HepG2 (cell line): ENCODE data around the gene B4GALT2. TPM values are rescaled to one million over a fixed set of nuclear protein-coding genes. Genes with fewer than 3 reads are reported as not detected.

Experiments
- DBP ChIP-seq: sonication (generic); formaldehyde crosslinking; IDR thresholded peaks from 2 replicates; pipeline ENCODE4 v1.4.0; 2020; ENCODE audit warnings: missing genetic modification reagents; ENCODE audit errors: not compliant biosample characterization
- FOXA1 ChIP-seq, 2 experiments: fragments of 450-650 bp in 1 of 2; sonication (generic) in 1 of 2; formaldehyde crosslinking in 1 of 2; IDR thresholded peaks; 2 replicates each; pipeline versions ENCODE4 v1.4.0 to v1.6.1; 2016 to 2020; ENCODE audit warnings: missing genetic modification reagents in 1 of 2
- JARID2 ChIP-seq: sonication (generic); formaldehyde crosslinking; IDR thresholded peaks from 2 replicates; pipeline ENCODE4 v1.8.1; 2023; ENCODE audit warnings: missing genetic modification reagents, inconsistent platforms; ENCODE audit not compliant: insufficient replicate concordance
- MED13 ChIP-seq: sonication (generic); formaldehyde crosslinking; IDR thresholded peaks from 2 replicates; pipeline ENCODE4 v1.5.0; 2020; ENCODE audit warnings: missing genetic modification reagents
- PRDM10 ChIP-seq: sonication (generic); formaldehyde crosslinking; IDR thresholded peaks from 2 replicates; pipeline ENCODE4 v1.4.0; 2020; ENCODE audit warnings: low read depth, missing genetic modification reagents
- SATB2 ChIP-seq: sonication (generic); formaldehyde crosslinking; IDR thresholded peaks from 2 replicates; pipeline ENCODE4 v1.5.0; 2020; ENCODE audit warnings: missing genetic modification reagents
- TRIM22 ChIP-seq: fragments of 450-650 bp; IDR thresholded peaks from 2 replicates; pipeline ENCODE4 v1.6.1; 2017
- ZBTB3 ChIP-seq: sonication (generic); formaldehyde crosslinking; IDR thresholded peaks from 2 replicates; pipeline ENCODE4 v1.4.0; 2020; ENCODE audit warnings: low read depth, mild to moderate bottlenecking, moderate library complexity, missing genetic modification reagents, borderline replicate concordance
- ZBTB38 ChIP-seq: sonication (generic); formaldehyde crosslinking; IDR thresholded peaks from 2 replicates; pipeline ENCODE4 v1.5.1; 2020; ENCODE audit warnings: mild to moderate bottlenecking, missing genetic modification reagents
- ZNF484 ChIP-seq: sonication (generic); formaldehyde crosslinking; IDR thresholded peaks from 2 replicates; pipeline ENCODE4 v1.5.1; 2020; ENCODE audit warnings: mild to moderate bottlenecking, low read depth, missing genetic modification reagents, borderline replicate concordance
- ZNF672 ChIP-seq: sonication (generic); formaldehyde crosslinking; IDR thresholded peaks from 2 replicates; pipeline ENCODE4 v1.8.1; 2022; ENCODE audit warnings: missing genetic modification reagents
- ZNF687 ChIP-seq: sonication (generic); formaldehyde crosslinking; IDR thresholded peaks from 2 replicates; pipeline ENCODE4 v1.5.1; 2020; ENCODE audit warnings: mild to moderate bottlenecking, missing genetic modification reagents, moderate library complexity
- polyA plus RNA-seq, 8 experiments: library from polyadenylated mRNA; depleted of rRNA in 3 of 8; stranded (reverse) in 7 of 8; unstranded in 1 of 8; fragments of >200 nt; fragmentation: Illumina TruSeq in 4 of 8; extraction: Trizol in 4 of 8; gene quantifications; 2 replicates each; pipeline versions ENCODE4 v1.2.1 to v1.2.3, GENCODE V29; 2011 to 2016; ENCODE audit warnings: low read depth in 4 of 8, missing spikeins in 1 of 8, mixed read lengths in 1 of 8; ENCODE audit not compliant: insufficient read depth in 1 of 8
- total RNA-seq, 5 experiments: library from RNA; depleted of rRNA; stranded (reverse); fragments of >200 nt; fragmentation: Illumina TruSeq; extraction: Trizol; gene quantifications; 2 replicates each; pipeline ENCODE4 v1.2.3, GENCODE V29; 2016; ENCODE audit warnings: low read depth in 1 of 5
- TF ChIP-seq, protein P1 (sequence below): IDR thresholded peaks from 2 replicates; pipeline ENCODE4 v1.6.1; 2012; ENCODE audit warnings: low read depth, low read length, improper control_type of control experiment
- TF ChIP-seq, protein P2 (sequence below): sonication (generic); formaldehyde crosslinking; IDR thresholded peaks from 2 replicates; pipeline ENCODE4 v1.8.1; 2023; ENCODE audit warnings: missing genetic modification reagents, inconsistent platforms, borderline replicate concordance

Gene B4GALT2
- total and polyA plus RNA-seq, 2 of the 13 experiments (the other 11 are each of a cell fraction or from before 2014, with no cell fraction given), result 41.9 to 78.0 TPM

- TF ChIP-seq, protein P1, sequence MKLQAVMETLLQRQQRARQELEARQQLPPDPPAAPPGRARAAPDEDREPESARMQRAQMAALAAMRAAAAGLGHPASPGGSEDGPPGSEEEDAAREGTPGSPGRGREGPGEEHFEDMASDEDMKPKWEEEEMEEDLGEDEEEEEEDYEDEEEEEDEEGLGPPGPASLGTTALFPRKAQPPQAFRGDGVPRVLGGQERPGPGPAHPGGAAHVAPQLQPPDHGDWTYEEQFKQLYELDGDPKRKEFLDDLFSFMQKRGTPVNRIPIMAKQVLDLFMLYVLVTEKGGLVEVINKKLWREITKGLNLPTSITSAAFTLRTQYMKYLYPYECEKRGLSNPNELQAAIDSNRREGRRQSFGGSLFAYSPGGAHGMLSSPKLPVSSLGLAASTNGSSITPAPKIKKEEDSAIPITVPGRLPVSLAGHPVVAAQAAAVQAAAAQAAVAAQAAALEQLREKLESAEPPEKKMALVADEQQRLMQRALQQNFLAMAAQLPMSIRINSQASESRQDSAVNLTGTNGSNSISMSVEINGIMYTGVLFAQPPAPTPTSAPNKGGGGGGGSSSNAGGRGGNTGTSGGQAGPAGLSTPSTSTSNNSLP, result no peak
- TF ChIP-seq ZNF484 (CRISPR knock-in tag), result no peak
- TF ChIP-seq, protein P2, sequence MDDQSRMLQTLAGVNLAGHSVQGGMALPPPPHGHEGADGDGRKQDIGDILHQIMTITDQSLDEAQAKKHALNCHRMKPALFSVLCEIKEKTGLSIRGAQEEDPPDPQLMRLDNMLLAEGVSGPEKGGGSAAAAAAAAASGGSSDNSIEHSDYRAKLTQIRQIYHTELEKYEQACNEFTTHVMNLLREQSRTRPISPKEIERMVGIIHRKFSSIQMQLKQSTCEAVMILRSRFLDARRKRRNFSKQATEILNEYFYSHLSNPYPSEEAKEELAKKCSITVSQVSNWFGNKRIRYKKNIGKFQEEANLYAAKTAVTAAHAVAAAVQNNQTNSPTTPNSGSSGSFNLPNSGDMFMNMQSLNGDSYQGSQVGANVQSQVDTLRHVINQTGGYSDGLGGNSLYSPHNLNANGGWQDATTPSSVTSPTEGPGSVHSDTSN, result no peak
- TF ChIP-seq MED13 (CRISPR knock-in tag), result peak; percentile 44; the same call in 1 of the 2 replicates
- TF ChIP-seq JARID2, result no peak
- no peak for TF ChIP-seq SATB2 (CRISPR knock-in tag)
- no peak for TF ChIP-seq FOXA1 (IDR thresholded peaks at IDR 0.05)
- TF ChIP-seq FOXA1 (CRISPR knock-in tag; IDR thresholded peaks at IDR 0.05), result no peak
- no peak for TF ChIP-seq ZBTB38 (CRISPR knock-in tag)
- TF ChIP-seq ZBTB3 (CRISPR knock-in tag), result no peak
- no peak for TF ChIP-seq PRDM10 (CRISPR knock-in tag)
- no peak for TF ChIP-seq ZNF672
- peak; percentile 80 for TF ChIP-seq ZNF687
- no peak for TF ChIP-seq DBP
- no peak for TF ChIP-seq TRIM22
These were observed at the start of gene B4GALT2 (continued) for GRCh38 chr1:43978551-43979260.
